HL-60/S4 (cell line): ENCODE data around the gene SHC2.
"Not testable (repeated sequence)": the region's sequence is repeated elsewhere in the genome, so short reads cannot be mapped to it uniquely, and the experiment has no call there.

Experiments
- in situ Hi-C: fragments of 300-500 bp; cut with MboI; formaldehyde crosslinking; loops from 2 replicates; pipeline ENCODE4 v1.14.3; 2022; ENCODE audit warnings: low sequenced_read_pairs

Gene SHC2

DNA sequence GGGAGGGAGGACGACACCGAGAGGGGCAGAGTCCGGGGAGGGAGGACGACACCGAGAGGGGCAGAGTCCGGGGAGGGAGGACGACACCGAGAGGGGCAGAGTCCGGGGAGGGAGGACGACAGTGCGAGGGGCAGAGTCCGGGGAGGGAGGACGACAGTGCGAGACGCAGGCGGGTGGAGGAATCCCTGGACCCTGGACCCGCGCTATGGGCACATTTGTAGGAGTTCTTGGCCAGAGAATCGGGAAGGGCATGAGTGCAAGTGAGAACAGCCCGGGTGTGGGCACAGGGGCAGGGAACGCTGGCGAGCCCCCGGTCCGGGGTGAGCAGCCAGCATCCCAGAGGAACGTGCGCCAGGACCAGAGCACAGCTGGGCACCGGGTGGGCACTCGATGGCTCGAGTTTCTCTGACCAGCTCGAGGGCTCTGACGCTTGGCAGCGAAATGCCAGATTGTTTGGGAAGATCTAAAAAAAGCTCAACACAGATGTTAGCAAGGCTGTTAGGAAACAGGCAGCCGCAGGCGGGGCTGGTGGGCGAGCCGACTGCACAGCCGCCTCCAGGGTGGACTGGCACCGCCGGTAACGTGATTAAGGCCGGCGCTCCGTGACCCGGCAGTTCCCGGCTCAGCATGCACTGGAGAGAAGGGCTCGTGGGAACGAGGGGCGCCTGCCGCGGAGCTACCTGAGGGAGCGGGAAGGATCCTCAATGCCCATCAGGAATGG, 33.9 kb downstream of the SHC2 start:
- in situ Hi-C loops, result no loop called here

DNA sequence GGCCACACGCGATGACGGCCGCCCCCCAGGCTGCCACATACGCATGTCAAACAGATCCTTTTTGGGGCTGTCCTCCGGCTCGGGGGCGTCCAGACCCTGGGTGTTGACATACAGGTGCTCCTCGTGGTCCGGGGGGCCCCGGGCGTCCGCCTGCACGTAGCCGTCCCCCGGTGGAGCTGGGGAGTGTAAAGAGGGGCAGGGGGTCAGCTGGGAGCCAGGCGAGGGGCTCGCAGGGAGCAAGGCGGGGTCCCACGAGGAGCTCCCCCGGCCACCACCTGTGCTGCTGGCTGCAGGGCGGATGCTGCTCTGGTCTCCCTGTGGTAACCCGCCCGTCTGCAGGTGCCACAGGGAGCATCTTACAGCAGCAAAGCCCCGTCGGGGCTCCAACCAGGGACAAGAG, 35.8 kb downstream of the SHC2 start:
- in situ Hi-C loops, result no loop called here

DNA sequence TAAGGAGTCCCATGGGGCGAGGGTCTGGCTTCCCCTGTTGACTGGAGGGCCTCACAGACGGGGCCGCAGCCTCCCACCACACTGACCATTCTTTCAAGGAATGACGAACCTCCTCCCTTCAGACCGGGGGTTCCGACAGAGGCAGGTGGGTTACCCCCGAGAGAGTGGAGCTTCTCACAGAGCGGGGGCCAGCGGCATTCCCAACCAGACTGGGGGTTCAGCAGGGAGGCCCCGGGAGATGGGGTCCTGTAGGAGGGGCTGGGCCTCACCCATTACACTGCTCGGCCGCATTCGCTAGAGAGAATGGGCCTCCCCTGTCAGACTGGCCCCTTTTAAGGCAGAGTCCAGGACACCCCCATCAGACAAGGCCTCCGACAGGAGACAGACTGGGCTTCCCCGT, 36.3 kb downstream of the SHC2 start:
- in situ Hi-C loops, result no loop called here

DNA sequence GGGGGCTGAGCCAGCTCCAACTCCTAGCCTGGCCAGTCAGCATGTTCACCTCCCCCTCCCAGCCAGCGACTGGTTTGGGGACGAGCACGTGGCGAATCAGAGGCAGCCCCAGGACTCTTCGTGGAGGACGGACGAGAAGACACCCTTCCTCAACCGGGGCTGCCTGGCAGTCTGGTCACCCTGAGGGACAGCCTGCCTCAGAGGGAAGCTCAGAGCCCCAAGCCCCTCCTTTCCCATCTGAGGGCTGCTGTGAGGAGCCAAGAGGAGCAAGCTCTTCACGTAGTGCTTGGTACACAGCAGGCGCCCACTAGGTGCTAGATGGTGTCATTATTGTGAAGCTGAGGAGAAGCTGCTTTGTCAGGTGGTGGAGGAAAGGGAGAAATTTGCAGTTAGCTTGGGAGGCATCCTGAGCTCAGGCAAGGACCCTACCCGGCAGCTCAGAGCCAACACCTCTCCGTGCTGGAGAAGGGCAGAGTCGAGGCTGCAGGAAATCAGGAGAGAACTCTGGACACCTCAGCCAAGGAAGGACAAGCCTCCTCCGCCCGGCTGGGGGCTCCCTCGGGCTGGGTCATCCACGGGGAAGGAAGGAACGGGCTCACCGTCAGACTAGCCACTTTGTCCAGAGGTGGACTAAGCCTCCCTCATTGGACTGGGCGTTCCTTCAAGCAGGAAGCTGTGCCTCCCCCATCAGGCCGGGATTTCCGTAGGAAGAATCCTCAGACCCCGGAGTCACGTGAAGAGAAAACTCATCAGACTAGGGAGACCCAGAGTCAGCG, 37.0 kb downstream of the SHC2 start:
- in situ Hi-C loops, result no loop called here

DNA sequence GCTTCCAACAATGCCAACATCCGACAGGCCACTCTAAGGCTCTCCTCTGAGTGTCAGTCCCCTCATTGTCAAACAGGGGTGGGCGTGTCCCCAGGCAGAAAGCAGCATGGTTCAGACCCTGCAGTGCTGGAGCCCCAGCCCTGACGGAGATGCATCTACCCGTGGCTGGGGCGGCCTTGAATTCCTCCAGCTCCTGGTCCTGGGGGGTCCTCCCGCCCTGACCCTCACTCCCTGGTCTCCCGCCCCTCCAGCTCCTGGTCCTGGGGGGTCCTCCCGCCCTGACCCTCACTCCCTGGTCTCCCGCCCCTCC, 38.0 kb downstream of the SHC2 start:
- in situ Hi-C loops, result not testable (repeated sequence)

DNA sequence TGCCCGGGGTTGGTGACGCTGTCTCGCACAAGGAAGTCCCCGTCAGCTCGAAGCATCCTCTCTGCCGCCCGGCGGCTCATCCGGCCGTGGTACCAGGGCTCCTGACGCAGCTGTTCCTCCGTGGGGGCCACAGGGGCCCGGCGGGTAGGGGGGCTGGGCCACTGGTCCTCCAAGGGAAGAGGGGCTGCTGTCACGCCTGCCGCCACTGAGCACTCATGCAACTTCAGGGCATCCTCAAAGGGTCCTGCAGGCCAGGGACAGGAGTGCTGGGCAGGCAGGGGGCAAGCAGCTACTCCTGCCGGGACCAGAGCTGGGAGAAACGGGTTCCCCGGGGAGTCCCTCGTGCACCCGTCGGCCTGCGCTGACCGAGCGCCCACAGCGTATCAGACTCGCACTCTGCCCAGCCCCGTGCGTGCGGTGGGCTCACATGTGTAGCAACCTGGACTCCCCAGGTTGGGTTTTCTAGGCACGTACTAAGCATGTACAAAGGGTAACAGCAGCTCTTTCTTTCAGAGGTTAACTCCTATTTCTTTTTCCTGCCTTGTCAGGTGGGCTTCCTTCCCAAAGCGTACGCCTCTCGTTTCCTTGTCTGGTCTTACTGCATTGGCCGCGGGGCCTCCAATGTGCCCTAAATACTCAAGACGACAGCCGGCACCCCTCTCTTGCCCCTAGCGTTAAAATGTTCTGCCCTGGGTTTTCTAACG, 38.5 kb downstream of the SHC2 start:
- in situ Hi-C loops, result no loop called here

DNA sequence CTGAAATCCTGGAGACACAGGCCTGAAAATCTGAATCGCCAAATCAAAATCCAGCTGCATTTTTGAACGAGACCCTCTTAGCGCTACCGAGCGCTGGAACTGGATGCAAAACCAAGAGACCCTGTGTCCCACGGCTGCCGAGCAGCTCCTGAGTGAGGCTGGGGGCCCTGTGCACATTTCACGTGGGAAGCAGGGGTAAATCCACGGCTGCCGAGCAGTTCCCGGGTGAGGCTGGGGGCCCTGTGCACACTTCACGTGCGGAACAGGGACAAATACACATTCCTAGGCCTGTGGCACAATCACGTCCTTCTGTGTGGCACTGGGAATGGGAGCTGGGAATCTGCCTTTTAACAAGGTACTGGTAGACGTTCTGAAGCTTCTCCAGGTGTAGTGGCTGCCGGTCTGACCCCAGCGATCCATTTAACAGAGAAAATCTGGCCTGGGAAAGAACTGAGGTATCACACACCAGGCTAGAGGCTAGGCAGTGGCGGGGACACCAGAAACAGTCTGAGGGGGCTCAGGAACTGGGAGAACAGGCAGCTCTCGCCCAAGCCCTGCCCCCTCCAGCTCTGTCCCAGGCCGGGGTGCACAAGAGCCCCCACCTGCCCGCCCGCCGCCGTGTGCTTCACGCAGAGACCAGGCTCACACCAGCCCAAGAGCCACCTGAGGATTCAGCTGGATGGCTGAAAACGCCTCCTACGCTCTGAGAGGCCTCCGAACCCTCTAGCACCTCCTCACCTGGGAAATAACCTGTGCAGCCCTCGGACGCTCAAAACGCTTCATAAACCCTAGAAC, 40.9 kb downstream of the SHC2 start:
- in situ Hi-C loops, result no loop called here

DNA sequence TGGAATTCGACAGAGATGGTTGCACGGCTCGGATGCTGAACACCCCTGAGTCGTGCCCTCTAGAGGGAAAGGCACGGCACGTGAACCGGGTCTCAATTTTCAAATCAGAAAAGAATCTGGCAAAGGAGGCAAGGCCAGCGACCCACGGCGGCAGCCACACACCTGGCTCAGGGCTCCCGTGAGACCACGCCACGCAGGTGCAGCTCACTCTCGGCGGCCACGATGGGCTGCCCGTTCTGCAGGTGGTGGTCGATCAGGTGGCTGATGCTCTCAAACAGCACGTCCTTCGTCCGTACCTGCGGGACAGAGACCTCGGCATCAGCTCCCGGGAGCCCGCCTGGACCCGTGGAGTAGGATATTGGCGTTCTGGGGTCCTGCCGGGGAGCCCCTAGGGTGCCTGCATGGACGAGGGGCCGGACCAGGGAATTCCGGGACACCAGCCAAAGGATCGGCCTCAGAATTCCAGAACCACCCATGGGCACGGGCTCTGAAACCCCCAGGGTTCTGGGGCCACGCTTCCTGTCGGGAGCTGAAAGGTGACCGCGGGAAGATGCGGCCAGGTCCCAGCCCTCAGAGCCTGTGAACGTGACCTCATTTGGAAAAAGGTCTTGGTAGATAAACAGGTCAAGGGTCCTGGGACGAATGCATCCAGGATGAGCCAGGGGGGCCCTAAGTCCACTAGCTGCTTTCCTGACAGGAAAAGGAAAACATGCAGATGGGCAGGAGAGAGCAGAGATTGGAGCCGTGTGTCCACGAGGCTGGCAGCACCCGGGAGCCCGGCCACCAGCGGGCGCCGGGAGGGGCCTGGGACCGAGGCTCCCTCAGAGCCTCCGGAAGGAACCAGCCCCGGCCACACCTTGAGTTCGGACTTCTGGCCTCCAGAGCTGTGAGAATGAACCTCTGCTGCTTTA, 41.8 kb downstream of the SHC2 start:
- in situ Hi-C loops, result no loop called here

DNA sequence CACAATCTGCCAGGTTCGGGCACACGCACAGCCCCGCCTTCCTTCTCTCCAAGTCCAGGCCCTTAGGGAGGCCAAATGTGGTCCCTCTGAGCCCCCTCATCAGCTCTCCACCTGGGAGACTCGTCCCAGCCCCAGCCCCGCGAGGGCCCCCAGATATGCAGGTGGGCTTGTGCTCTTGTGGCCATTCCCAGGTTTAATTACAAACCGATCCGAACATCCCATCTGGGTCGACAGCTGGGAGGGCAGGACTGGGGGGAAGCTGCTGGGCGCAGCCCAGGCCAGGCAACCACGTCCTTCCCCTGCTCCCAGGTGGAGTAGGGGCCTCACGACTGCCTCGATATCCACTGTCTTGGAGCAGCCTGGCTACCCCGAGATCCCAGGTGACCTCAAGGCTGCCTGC, 44.4 kb downstream of the SHC2 start:
- in situ Hi-C loops, result no loop called here

DNA sequence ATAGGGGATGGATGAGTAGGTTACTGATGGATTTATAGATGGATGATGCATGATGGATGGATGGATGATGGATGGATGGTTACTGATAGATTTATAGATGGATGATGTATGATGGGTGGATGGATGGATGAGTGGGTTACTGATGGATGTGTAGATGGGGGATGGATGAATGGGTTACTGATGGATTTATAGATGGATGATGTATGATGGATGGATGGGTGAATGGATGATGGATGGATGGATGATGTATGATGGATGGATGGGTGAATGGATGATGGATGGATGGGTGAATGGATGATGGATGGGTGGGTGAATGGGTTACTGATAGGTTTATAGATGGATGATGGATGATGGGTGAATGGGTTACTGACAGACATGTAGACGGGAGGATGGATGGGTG, 45.5 kb downstream of the SHC2 start:
- in situ Hi-C loops, result no loop called here

DNA sequence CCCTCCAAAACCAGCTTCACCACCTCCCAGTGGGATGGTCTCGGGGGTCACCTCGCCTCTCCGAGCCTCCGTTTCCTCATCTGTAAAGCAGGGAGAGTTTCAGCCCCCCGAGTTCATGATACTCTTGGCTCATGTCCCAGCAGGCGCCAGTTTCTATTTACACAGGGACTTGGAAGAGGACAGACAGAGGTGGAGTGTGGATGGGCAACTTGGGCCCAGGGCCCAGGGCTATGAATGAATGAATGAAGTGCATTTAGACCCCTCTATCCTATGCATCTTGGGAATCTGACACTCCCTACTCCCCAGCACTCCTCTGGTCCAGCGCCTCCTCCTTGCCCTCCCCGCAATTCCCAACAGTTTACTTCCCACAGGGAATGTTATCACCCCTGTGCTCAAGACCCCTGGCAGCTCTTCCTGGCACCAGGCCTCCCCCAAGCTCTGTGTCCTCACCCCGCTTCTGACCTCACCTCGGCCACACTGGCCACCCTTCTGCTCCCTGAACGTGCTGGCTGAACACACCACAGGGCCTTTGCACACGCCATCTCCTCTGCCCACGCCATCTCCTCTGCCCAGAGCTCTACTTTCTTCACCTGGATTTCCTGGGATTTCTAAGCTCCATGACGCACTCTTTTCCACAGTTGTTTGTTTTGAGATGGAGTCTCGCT, 46.9 kb downstream of the SHC2 start:
- in situ Hi-C loops, result no loop called here

DNA sequence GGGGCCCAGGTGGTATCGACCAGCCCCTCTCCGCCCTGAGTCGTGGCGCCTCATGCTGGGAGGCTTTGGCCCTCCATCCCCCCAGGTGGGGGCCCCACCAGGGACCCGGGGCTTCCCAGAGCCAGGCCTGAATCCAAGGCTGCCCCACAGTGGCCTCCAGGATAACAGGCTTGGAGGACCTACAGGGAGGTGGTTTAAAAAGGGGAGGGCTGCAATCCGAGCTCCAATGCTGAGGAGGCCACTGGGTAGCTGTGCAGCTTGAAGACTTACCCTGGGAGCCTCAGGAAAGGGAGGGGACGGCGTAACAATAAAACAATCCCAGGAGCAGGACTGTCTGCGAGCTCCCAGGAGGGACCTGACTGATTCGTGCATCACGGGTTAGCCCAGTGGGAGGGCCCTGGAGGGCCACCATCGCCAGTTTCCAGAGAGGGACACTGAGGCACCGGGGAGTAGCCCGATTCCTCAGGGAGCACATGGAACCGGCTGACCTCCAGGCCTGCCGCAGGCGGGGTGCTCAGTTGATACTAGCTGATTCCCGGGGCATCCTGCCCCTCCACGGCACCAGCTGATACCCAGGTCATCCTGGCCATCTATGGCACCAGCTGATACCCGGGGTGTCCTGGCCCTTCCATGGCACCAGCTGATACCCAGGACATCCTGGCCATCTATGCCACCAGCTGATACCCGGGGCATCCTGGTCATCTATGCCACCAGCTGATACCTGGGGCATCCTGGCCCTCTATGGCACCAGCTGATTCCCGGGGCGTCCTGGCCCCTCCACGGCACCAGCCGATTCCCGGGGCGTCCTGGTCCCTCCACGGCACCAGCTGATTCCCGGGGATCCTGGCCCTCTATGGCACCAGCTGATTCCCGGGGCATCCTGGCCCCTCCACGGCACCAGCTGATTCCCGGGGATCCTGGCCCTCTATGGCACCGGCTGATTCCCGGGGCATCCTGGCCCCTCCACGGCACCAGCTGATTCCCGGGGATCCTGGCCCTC, 48.2 kb downstream of the SHC2 start:
- in situ Hi-C loops, result no loop called here

DNA sequence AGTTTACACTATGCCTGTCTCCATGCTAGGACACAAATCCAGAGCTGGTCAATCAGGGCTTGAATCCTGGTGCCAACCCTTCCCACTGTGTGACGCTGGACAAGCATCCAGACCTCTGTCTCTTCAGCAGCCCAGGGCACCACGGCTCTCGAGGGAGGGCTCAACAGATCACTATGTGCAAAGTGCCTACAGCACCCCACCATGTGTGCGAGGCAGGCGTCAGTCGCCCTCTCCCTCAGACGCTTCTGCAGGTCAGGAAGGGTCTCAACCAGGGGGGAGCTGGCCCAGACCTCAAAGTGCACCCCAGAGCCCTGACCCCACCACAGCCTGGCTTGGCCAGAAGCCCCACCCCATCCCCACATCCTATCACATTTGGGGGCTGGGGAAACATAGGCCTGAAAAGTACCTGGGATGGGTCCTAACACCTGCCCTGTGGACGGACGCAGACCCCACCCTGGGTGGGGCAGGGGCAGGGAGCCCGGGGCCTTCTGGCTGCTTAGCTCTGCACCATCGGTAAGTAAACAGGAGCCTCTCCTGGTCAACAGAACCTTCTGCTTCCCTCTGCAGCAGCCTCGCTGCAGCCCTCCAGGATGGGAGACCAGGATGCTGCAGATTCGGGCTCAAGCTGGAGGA, 49.0 kb downstream of the SHC2 start:
- in situ Hi-C loops, result no loop called here

DNA sequence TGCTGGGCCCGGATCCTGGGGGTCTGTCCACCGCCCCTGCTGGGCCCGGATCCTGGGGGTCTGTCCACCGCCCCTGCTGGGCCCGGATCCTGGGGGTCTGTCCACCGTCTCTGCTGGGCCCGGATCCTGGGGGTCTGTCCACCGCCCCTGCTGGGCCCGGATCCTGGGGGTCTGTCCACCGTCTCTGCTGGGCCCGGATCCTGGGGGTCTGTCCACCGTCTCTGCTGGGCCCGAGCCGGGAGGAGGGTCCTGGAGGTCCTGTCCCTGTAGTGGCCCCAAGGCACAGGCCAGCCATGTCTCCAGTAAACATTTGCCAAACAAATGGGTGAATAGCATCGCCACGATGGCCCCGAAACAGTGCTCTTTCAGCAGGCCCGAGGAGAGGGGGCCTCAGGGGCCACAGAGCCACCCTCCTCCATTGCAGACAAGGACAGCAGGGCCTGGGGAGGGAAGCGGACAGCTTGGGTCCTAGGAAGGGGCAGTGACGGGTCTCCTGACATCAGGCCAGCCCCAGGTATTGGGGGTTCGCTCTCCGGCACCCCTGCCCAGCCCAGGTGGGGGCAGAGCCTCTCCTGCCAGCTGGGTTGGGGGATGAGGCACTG, 49.6 kb downstream of the SHC2 start:
- in situ Hi-C loops, result not testable (repeated sequence)

DNA sequence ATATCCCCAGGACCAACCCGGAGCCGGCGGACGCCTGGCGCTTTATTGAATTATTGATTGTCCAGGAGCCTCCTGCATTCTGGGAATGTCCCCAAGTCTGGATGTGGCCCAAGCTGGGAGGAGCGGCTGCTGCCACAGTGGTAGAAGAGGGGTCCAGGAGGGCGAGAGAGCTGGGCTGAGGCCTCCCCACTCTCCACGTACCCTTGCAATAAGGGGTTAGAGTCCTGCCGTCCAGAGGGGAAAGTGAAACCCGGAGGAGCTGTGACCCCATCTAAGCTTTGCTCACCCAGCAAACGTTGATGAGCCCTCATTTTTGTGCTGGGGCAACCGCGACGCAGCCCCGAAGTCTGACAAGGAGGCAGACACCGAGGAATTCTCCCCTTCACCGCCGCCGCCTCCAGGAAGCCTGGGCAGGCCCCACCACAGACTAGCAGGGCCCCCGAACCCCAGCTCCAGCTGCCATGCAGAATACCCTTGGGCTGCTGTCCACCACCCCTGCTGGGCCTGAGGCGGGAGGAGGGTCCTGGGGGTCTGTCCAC, 50.5 kb downstream of the SHC2 start:
- in situ Hi-C loops, result no loop called here

DNA sequence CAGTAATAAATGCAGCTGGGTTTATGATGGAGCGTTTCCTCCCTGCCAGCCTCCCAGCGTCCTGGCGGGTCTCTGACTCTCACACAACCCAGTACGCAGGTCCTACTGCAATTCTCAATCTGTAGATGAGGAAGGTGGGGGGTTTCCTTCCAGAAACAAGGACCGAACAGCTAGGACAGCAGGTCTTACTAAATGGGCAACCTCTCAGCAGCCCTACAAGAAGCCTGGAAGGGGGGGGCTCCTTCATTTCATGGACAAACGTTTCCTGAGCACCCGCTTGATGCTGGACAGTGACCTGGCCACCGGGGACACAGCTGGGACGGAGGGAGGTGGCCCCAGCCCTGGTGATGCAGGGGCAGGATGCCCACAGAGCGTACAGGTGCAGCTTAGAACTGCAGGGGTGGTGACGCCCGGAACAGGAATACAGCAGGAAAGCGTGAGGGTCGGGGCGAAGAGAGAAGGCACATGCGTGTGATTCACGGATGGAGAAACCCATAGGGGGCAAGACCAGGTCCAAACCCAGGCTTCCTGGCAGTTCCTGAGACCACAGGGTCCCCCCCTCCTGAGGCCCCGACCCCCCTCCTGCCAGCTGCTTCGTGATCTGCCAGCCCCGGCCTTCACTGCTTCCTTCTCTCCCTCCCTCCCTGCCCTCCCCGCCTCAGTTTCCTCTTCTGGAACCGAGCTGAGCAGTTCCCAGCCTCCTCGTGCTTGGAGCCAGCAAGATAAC, 51.2 kb downstream of the SHC2 start:
- in situ Hi-C loops, result no loop called here
